ENCODE data around the gene SP1.

DNA sequence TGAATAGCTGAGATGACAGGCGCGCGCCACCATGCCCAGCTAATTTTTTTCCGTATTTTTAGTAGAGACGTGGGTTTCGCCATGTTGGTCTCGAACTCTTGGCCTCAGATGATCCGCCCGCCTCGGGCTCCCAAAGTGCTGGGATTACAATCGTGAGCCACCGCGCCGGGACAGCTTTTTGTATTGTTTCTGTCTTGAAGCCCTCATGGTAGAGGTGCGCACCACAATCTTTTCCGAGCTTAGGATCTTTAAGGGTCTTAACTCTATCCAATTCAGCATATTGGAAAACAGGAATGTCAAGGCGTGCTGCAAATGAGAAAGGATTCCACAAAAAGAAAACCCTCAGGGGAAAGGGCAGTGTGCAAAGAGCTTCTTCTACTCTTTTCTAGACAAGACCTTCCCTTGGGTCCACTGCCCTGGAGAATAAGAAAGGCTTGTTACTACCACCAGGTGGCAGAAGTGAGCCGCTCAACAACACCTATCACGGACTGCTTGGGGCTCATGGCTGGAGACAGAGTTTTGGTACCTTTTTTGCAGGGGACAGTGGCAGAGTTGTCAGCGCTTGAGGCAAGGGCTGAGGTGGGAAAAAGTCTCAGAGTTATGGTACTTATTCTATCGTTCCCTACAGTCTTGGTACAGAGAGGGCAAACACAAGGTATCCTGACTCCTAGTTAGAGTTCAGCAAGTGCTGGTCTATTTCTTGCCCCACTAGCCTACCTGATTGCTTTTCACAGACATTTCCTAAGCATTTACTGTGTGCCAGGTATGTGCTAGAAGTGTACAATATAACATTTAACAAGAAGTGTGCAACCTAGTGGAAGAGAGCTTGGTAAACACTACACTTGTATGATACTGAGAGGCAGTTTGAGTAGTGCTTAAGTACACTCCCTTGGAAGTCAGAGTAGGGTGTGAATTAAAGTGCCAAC is 27.4 kb upstream of the SP1 start:
- TF ChIP-seq, protein P1, sequence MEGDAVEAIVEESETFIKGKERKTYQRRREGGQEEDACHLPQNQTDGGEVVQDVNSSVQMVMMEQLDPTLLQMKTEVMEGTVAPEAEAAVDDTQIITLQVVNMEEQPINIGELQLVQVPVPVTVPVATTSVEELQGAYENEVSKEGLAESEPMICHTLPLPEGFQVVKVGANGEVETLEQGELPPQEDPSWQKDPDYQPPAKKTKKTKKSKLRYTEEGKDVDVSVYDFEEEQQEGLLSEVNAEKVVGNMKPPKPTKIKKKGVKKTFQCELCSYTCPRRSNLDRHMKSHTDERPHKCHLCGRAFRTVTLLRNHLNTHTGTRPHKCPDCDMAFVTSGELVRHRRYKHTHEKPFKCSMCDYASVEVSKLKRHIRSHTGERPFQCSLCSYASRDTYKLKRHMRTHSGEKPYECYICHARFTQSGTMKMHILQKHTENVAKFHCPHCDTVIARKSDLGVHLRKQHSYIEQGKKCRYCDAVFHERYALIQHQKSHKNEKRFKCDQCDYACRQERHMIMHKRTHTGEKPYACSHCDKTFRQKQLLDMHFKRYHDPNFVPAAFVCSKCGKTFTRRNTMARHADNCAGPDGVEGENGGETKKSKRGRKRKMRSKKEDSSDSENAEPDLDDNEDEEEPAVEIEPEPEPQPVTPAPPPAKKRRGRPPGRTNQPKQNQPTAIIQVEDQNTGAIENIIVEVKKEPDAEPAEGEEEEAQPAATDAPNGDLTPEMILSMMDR (IDR thresholded peaks at IDR 0.05; ENCODE audit: low read depth, low read length): peak; percentile 75
- TF ChIP-seq, protein P2, sequence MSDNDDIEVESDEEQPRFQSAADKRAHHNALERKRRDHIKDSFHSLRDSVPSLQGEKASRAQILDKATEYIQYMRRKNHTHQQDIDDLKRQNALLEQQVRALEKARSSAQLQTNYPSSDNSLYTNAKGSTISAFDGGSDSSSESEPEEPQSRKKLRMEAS (IDR thresholded peaks at IDR 0.05; ENCODE audit: low read depth, low read length): no peak; the same call in 1 of the 2 replicates
